ENCODE results near the gene ZBTB5. TPM values are rescaled to one million over a fixed set of nuclear protein-coding genes. Genes with fewer than 3 reads are reported as not detected.
A peak's percentile ranks its signal among the peaks of the same experiment; 100 is the strongest.

Gene ZBTB5
- total RNA-seq, 2 experiments from 2014 or later, result 10.0 to 10.2 TPM

- H3K27ac Mint-ChIP-seq, result no peak overlapping the region
- no peaks in the 10 kb centered on the region for H3K27me3 Mint-ChIP-seq
- no peak for DNase-seq
- H3K36me3 Mint-ChIP-seq (ENCODE audit: low read depth), result peaks cover 43% of the 10 kb centered on the region
- H3K9me3 Mint-ChIP-seq, result no peaks in the 10 kb centered on the region
- H3K4me3 Mint-ChIP-seq, result no peak overlapping the region
- ChIA-PET CTCF (interaction anchor here (1.1 to 1.5 kb wide), 2 partner anchors 8 to 15 kb away, joined by 4 to 5 read pairs; no protein-coding TSS in a partner anchor), POLR2A (no interaction called here)
- H3K4me1 Mint-ChIP-seq, result peaks cover 19% of the 10 kb centered on the region
Measured at GRCh38 chr9:37503736-37504135, 38.5 kb upstream of the ZBTB5 start.

DNA sequence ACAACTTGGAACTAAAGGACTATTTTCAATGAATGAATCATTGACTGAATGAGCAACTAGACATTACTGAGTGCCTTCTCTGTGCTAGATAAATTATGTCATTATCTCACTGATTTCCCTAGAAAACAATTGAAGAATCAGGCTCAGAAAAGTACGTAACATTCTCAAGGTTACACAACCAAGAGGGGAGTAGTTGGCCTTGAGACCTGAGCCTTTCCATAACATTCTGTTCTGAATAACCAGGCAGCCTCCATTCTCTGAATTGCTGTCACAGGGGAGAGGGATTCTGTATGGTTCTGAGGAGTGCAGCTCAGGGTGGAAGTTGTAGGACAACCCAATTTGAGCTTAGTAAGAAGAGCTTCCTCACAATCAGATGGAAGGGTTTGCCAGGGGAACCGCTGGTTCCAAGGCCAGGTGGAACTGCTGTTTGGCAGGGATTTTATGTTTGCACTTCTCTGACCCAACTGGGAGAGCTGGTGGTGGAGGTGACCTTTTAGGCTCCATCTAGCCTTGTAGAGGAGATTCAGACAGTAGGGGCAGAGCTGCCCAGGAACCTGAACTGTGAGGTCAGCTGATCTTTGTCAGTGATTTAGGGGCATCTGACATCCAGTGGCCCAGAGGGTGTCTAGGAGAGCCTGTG, 36.8 kb upstream of the ZBTB5 start:
- ChIA-PET POLR2A (no interaction called here), CTCF (interaction anchor here (0.7 to 1.0 kb wide), 2 partner anchors 16 to 696 kb away, joined by 3 read pairs; partner anchors contain the start of gene POLR1E)
- H3K9me3 Mint-ChIP-seq, result no peaks in the 10 kb centered on the region
- no peaks in the 10 kb centered on the region for H3K27me3 Mint-ChIP-seq
- peaks cover 50% of the 10 kb centered on the region for H3K36me3 Mint-ChIP-seq (ENCODE audit: low read depth)
- H3K27ac Mint-ChIP-seq, result peak overlapping the region; percentile 66
- H3K4me1 Mint-ChIP-seq, result peaks cover 19% of the 10 kb centered on the region
- no peak overlapping the region for H3K4me3 Mint-ChIP-seq
- DNase-seq, result no peak

GRCh38 chr9:37499297-37499696, 34.0 kb upstream of the ZBTB5 start:
- Mint-ChIP-seq H3K9me3 (no peaks in the 10 kb centered on the region), H3K36me3 (ENCODE audit: low read depth) (peaks cover 56% of the 10 kb centered on the region), H3K4me3 (no peak overlapping the region), H3K27me3 (no peaks in the 10 kb centered on the region), H3K4me1 (peaks cover 22% of the 10 kb centered on the region), H3K27ac (no peak overlapping the region)
- ChIA-PET POLR2A (interaction anchor here (0.7 kb wide), 1 partner anchor 10 kb away, joined by 3 read pairs; no protein-coding TSS in a partner anchor), CTCF (interaction anchor here (0.8 kb wide), 1 partner anchor 8 kb away, joined by 4 read pairs; no protein-coding TSS in a partner anchor)
- no peak for DNase-seq

- H3K9me3 Mint-ChIP-seq, result no peaks in the 10 kb centered on the region
- no peaks in the 10 kb centered on the region for H3K27me3 Mint-ChIP-seq
- no peak overlapping the region for H3K27ac Mint-ChIP-seq
- H3K4me1 Mint-ChIP-seq, result peaks cover 15% of the 10 kb centered on the region
- CTCF ChIA-PET, result interaction anchor here (0.6 to 1.0 kb wide), 2 partner anchors 11 to 58 kb away, joined by 3 read pairs; no protein-coding TSS in a partner anchor
- POLR2A ChIA-PET, result no interaction called here
- peaks cover 55% of the 10 kb centered on the region for H3K36me3 Mint-ChIP-seq (ENCODE audit: low read depth)
- no peak for DNase-seq
- no peak overlapping the region for H3K4me3 Mint-ChIP-seq
Measured at GRCh38 chr9:37498457-37498856, 33.2 kb upstream of the ZBTB5 start.

DNA sequence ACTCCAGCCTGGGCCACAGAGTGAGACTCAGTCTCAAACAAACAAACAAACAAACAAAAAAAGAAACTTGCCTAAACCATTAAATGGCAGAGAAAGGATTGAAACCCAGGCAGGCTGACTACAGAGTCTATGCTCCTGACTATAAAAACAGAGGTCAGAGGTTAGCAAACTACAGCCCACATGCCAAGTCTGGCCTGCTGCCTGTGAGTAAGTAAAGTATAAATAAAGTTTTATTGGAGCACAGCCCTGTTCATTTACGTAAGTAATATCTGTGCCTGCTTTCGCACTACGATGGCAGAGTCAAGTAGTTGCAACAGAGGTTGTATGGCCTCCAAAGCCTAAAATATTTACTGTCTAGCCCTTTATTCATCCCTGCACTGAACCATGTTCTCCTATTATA, 32.1 kb upstream of the ZBTB5 start:
- H3K4me1 Mint-ChIP-seq, result peaks cover 6% of the 10 kb centered on the region
- H3K9me3 Mint-ChIP-seq, result no peaks in the 10 kb centered on the region
- H3K4me3 Mint-ChIP-seq, result no peak overlapping the region
- POLR2A ChIA-PET, result no interaction called here
- H3K36me3 Mint-ChIP-seq (ENCODE audit: low read depth), result peaks cover 50% of the 10 kb centered on the region
- CTCF ChIA-PET, result interaction anchor here (1.0 kb wide), 1 partner anchor 12 kb away, joined by 3 read pairs; no protein-coding TSS in a partner anchor
- DNase-seq, result no peak
- H3K27ac Mint-ChIP-seq, result no peak overlapping the region
- H3K27me3 Mint-ChIP-seq, result no peaks in the 10 kb centered on the region

DNA sequence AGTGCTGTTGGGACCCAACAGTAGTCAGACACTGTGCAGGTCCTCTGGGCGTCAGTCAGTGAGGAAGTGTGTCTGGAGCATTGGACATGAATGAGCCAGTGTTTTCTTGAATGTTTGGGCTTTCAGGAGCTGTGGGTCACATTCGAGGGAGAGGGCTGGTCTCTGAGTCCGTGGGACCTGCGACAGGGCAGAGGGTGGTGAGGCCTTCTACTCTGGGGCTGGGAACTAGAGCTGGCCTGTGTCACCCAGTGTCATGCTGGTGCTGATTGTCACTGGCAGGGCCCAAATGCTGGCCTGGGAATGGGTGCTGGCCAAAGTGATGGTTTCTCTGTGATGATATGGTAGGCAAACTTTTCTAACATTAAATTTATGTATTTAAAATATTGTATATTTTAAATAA, 30.8 kb upstream of the ZBTB5 start:
- Mint-ChIP-seq H3K36me3 (ENCODE audit: low read depth) (peaks cover 44% of the 10 kb centered on the region), H3K27ac (no peak overlapping the region)

DNA sequence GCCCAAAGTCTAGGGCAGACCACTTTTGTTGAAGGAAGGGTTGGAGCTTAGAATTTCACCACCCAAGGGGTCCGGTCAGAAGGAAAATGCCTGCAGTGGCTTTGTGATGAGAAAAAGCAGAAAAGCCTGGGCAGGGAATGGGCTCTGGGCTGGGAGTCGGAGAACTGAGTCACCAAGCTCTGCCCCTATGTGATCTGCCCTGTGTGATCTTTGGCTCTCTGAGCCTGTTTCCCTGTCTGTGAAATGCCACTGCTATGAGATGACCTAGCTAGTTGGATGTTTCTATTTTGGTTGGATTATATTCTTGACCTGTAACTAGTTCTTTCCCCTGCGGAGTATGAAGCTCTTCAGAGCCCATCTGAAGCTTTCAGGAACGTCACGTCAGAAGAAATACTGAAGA, 30.3 kb upstream of the ZBTB5 start:
- CTCF ChIA-PET, result interaction anchor here (0.8 to 2.0 kb wide), 4 partner anchors 9 to 72 kb away, joined by 3 to 7 read pairs (median 5); partner anchors contain the start of gene POLR1E
- Mint-ChIP-seq H3K27ac (no peak overlapping the region), H3K4me3 (no peak overlapping the region), H3K9me3 (no peaks in the 10 kb centered on the region), H3K27me3 (no peaks in the 10 kb centered on the region), H3K36me3 (ENCODE audit: low read depth) (peaks cover 49% of the 10 kb centered on the region), H3K4me1 (peaks cover 6% of the 10 kb centered on the region)
- POLR2A ChIA-PET, result no interaction called here
- no peak for DNase-seq

More for the DNA sequence above, 30.8 kb upstream of the ZBTB5 start:
- ChIA-PET CTCF (interaction anchor here (0.8 to 2.0 kb wide), 4 partner anchors 8 to 72 kb away, joined by 3 to 7 read pairs (median 5); partner anchors contain the start of gene POLR1E), POLR2A (no interaction called here)
- no peak overlapping the region for H3K4me3 Mint-ChIP-seq
- no peaks in the 10 kb centered on the region for H3K9me3 Mint-ChIP-seq
- peaks cover 4% of the 10 kb centered on the region for H3K4me1 Mint-ChIP-seq
- no peak for DNase-seq
- no peaks in the 10 kb centered on the region for H3K27me3 Mint-ChIP-seq

GRCh38 chr9:37491939-37492338, 26.7 kb upstream of the ZBTB5 start:
- peaks cover 30% of the 10 kb centered on the region for H3K4me1 Mint-ChIP-seq
- H3K27ac Mint-ChIP-seq, result no peak overlapping the region
- H3K27me3 Mint-ChIP-seq, result no peaks in the 10 kb centered on the region
- POLR2A ChIA-PET, result no interaction called here
- no peaks in the 10 kb centered on the region for H3K9me3 Mint-ChIP-seq
- H3K4me3 Mint-ChIP-seq, result no peak overlapping the region
- peaks cover 52% of the 10 kb centered on the region for H3K36me3 Mint-ChIP-seq (ENCODE audit: low read depth)
- CTCF ChIA-PET, result interaction anchor here (0.6 kb wide), 1 partner anchor 210 kb away, joined by 3 read pairs; no protein-coding TSS in a partner anchor
- no peak for DNase-seq

GRCh38 chr9:37486616-37487548, 21.6 kb upstream of the ZBTB5 start:
- ChIA-PET POLR2A (interaction anchor here (0.5 to 1.1 kb wide), 2 partner anchors 105 to 1043 kb away, joined by 4 read pairs; partner anchors contain the start of gene TOMM5), CTCF (interaction anchor here (0.6 to 2.1 kb wide), 2 partner anchors 8 to 33 kb away, joined by 3 to 7 read pairs; no protein-coding TSS in a partner anchor)
- peak overlapping the region; percentile 91 for H3K4me3 Mint-ChIP-seq
- peaks cover under 1% of the 10 kb centered on the region for H3K27me3 Mint-ChIP-seq
- peak overlapping the region; percentile 94 for H3K27ac Mint-ChIP-seq
- no peak for DNase-seq
- no peaks in the 10 kb centered on the region for H3K9me3 Mint-ChIP-seq
- H3K36me3 Mint-ChIP-seq (ENCODE audit: low read depth), result peaks cover 28% of the 10 kb centered on the region
- peaks cover 43% of the 10 kb centered on the region for H3K4me1 Mint-ChIP-seq

GRCh38 chr9:37486256-37486615, 21.0 kb upstream of the ZBTB5 start:
- peaks cover 6% of the 10 kb centered on the region for H3K27me3 Mint-ChIP-seq
- ChIA-PET CTCF (interaction anchor here (0.6 to 2.1 kb wide), 3 partner anchors 9 to 34 kb away, joined by 3 to 7 read pairs (median 3); no protein-coding TSS in a partner anchor), POLR2A (interaction anchor here (0.5 to 1.1 kb wide), 2 partner anchors 106 to 1043 kb away, joined by 4 read pairs; partner anchors contain the start of gene TOMM5)
- peaks cover 26% of the 10 kb centered on the region for H3K36me3 Mint-ChIP-seq (ENCODE audit: low read depth)
- DNase-seq, result no peak
- peak overlapping the region; percentile 94 for H3K27ac Mint-ChIP-seq
- peaks cover 41% of the 10 kb centered on the region for H3K4me1 Mint-ChIP-seq
- no peaks in the 10 kb centered on the region for H3K9me3 Mint-ChIP-seq
- peak overlapping the region; percentile 91 for H3K4me3 Mint-ChIP-seq

- Mint-ChIP-seq H3K36me3 (ENCODE audit: low read depth) (peaks cover 22% of the 10 kb centered on the region), H3K27me3 (peaks cover 7% of the 10 kb centered on the region), H3K4me1 (peaks cover 39% of the 10 kb centered on the region), H3K4me3 (peak within 1 kb of the TSS; percentile 91), H3K27ac (peak within 1 kb of the TSS; percentile 94), H3K9me3 (no peaks in the 10 kb centered on the region)
- DNase-seq, result peak; percentile 96
- ChIA-PET POLR2A (interaction anchor here (0.6 to 1.4 kb wide), 4 partner anchors 20 to 264 kb away, joined by 3 to 4 read pairs (median 4); partner anchors contain the start of genes TOMM5 and ZBTB5), CTCF (interaction anchor here (0.6 to 2.1 kb wide), 4 partner anchors 10 to 71 kb away, joined by 3 to 7 read pairs (median 3); no protein-coding TSS in a partner anchor)
Measured at GRCh38 chr9:37485389-37486255, 20.4 kb upstream of the ZBTB5 start, which contains the start of gene POLR1E. Gene POLR1E (plus strand): TSS chr9:37485948. CDS start chr9:37486048, 100 bp downstream.

DNA sequence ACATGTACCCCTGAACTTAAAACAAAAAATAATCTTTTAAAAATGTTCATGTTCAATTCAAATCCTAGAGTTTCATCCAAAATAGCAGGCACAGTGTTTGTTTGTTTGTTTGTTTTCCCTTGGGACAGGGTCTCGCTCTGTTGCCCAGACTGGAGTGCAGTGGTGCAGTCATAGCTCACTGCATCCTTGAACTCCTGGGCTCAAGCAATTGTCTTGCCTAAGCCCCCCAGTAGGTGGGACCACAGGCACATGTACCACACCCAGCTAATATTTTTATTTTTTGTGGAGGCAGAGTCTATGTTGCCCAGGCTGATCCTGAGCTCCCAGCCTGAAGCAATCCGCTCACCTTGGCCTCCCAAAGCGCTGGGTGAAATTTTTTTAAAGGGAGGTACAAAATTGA, 15.5 kb upstream of the ZBTB5 start:
- H3K27me3 Mint-ChIP-seq, result peaks cover 33% of the 10 kb centered on the region
- H3K4me1 Mint-ChIP-seq, result peaks cover 10% of the 10 kb centered on the region
- no peaks in the 10 kb centered on the region for H3K9me3 Mint-ChIP-seq
- H3K27ac Mint-ChIP-seq, result no peak overlapping the region
- DNase-seq, result no peak
- ChIA-PET CTCF (no interaction called here), POLR2A (no interaction called here)
- H3K4me3 Mint-ChIP-seq, result no peak overlapping the region
- H3K36me3 Mint-ChIP-seq (ENCODE audit: low read depth), result no peaks in the 10 kb centered on the region
